Fibroblast of pulmonary artery (primary cell): ENCODE results near the gene CNOT6.
"Not testable (repeated sequence)": the region's sequence is repeated elsewhere in the genome, so short reads cannot be mapped to it uniquely, and the experiment has no call there.

ENCODE experiments used
- DNase-seq: peaks from one replicate; pipeline ENCODE4 v3.0.0-alpha.2; 2010; ENCODE audit warnings: low read depth
- H3K4me3 ChIP-seq: replicated peaks from 2 replicates; pipeline ENCODE4 v1.5.1; 2011; ENCODE audit warnings: low read depth, mild to moderate bottlenecking, control low read depth, low read length, moderate library complexity
- CTCF ChIP-seq: IDR thresholded peaks from 2 replicates; pipeline ENCODE4 v1.5.1; 2011; ENCODE audit warnings: mild to moderate bottlenecking, control low read depth, low read length, inconsistent platforms; ENCODE audit errors: missing control alignments

The CNOT6 gene

GRCh38 chr5:180471866-180472265 is 22.3 kb upstream of the CNOT6 start:
- TF ChIP-seq CTCF = no peak
- no peak for DNase-seq

GRCh38 chr5:180472269-180472668 is 21.9 kb upstream of the CNOT6 start:
- no peak for DNase-seq
- no peak for TF ChIP-seq CTCF
- H3K4me3 ChIP-seq = no peak overlapping the region

More at GRCh38 chr5:180471866-180472265, 22.3 kb upstream of the CNOT6 start:
- no peak overlapping the region for H3K4me3 ChIP-seq

DNA sequence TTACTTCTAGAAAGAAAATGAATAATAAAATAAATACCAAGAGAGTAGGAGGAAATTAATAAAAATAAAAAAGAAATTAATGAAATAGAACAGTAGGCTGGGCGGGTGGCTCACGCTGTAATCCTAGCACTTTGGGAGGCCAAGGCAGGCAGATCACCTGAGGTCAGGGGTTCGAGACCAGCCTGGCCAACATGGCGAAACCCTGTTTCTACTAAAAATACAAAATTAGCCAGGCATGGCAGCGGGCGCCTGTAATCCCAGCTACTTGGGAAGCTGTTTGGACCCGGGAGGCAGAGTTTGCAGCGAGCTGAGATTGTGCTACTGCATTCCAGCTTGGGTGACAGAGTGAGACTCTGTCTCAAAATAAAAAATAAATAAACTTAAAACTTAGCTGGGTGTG is 20.8 kb upstream of the CNOT6 start:
- not testable (repeated sequence) for H3K4me3 ChIP-seq, DNase-seq

DNA sequence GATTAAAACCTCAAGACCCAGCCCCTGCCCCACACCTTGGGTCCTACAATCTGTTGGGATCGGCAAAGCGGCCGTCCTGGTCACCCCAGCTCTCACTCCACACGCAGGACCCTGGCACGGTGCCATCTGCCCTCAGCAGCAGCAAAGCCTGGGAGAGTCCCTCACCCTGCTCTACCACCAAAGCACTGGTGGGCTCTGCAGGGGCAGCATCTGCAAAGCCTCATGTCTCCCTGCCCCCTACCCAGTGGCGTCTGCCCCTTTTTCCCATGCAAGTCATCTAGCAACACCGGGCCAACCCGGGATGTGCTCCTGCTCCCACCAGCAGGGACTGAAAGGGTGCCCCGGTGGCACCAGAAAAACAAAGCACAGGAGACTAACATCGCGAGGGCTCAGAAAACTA is 19.6 kb upstream of the CNOT6 start:
- DNase-seq = no peak
- H3K4me3 ChIP-seq = no peak overlapping the region
- TF ChIP-seq CTCF = no peak

DNA sequence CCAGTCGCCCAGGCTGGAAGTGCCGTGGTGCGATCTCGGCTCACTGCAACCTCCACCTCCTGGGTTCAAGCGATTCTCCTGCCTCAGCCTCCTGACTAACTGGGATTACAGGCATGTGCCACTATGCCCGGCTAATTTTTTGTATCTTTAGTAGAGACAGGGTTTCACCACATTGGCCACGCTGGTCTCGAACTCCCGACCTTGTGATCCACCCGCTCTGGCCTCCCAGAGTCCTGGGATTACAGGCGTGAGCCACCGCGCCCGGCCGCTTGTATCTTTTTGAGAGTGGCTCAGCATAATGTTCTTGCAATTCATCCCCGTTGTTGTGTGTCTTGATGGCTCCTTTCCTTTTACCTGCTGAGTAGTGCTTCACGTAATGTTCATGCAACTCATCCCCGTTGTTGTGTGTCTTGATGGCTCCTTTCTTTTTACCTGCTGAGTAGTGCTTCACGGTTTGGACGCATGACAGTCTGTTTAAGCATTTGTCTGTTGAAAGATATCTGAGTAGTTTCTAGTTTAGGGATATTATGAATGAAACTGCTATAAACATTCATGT is 18.1 kb upstream of the CNOT6 start:
- H3K4me3 ChIP-seq, DNase-seq: not testable (repeated sequence)

DNA sequence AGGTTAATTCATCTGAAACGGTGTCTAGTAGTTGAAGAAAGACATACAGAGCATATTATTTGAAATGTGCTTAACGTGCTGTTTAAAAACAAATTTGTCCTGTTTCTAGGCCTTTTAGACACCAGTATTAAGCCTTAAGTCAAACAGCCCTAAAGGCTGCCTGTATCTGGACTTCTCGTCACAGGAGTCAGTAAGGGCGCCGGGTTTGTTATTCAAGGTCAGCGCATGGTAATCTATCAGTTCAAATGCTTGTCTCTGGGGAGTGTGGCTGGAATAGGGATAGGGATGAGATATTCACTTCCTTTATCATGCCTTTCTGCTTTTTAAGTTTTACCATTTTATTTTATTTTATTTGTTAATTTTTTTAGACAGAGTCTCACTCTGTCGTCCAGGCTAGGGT is 9.4 kb upstream of the CNOT6 start:
- TF ChIP-seq CTCF = no peak
- no peak for DNase-seq
- H3K4me3 ChIP-seq = no peak overlapping the region

DNA sequence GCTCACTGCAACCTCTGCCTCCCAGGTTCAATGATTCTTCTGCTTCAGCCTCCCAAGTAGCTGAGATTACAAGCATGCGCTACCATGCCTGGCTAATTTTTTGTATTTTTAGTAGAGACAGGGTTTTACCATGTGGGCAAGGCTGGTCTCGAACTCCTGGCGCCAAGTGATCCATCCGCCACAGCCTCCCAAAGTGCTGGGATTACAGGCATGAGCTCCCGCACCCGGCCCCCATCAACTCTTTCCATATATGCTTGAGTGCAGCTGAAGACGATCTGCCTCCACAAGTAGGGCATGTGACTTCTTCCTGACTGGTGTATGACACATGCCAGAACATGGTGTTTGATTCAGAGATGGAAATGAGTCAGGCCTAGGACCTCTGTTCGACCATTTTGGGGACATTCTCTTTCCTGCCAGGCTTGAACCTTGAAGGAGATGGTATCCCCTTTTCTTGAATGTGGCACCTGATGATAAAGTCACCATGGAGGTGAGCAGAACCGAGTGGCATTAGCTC is 7.5 kb upstream of the CNOT6 start:
- no peak overlapping the region for H3K4me3 ChIP-seq
- no peak for TF ChIP-seq CTCF
- no peak for DNase-seq

- no peak overlapping the region for H3K4me3 ChIP-seq
- no peak for TF ChIP-seq CTCF
- DNase-seq = no peak
Measured at GRCh38 chr5:180487556-180487955, 6.6 kb upstream of the CNOT6 start.
